Stimulated activated CD8-positive, alpha-beta memory T cell treated with anti-CD3 and anti-CD28 coated beads, Interleukin-2, amount 100 ng/mL, for 48 hours (primary cell): ENCODE results near the gene TBC1D24.
"Not testable (repeated sequence)": the region's sequence is repeated elsewhere in the genome, so short reads cannot be mapped to it uniquely, and the experiment has no call there.

Experiments
- DNase-seq, 2 donors: peaks; one replicate each; pipeline ENCODE4 v3.0.0-alpha.2; 2020; ENCODE audit warnings: low read depth in 2 of 2

The TBC1D24 gene

DNA sequence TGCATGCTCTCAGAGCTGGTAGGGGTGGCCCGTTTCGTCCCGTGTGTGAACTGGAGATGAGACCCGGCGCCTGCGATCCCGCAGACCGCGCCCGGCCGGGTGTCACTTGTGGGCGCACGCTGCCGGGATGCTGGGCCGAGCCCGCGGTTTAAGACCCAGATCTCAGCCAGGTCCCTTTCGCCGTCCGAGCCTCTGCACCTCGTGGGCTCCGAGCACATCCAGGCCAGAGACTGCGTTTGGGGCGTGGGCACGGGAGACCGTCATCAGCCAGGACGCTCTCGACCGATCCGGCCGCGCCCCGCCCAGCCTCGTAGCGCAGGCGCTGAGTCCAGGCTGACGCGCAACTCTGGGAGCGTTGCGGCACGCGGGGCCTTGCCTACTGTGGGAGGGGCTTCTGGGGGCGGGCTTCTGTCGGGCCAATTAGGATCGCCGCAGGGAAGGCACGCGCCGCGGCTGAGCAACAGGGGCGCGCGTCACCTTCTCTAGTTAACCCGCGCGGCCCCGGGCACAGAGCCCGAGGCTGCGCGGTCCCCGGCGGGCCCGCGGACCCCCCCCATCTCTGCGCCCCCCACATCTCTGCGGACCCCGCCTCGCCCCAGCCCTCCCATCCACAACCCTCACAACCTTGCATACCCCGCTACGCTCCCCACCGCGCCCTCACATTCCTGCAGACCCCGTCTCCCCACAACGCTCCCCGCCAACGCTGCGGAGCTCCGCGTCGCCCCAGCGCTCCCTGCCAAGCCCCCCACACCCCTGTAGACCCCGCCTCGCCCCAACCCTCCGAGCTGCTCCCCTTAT is 57.0 kb downstream of the TBC1D24 start:
- peak; percentile 97 to 98 for DNase-seq

DNA sequence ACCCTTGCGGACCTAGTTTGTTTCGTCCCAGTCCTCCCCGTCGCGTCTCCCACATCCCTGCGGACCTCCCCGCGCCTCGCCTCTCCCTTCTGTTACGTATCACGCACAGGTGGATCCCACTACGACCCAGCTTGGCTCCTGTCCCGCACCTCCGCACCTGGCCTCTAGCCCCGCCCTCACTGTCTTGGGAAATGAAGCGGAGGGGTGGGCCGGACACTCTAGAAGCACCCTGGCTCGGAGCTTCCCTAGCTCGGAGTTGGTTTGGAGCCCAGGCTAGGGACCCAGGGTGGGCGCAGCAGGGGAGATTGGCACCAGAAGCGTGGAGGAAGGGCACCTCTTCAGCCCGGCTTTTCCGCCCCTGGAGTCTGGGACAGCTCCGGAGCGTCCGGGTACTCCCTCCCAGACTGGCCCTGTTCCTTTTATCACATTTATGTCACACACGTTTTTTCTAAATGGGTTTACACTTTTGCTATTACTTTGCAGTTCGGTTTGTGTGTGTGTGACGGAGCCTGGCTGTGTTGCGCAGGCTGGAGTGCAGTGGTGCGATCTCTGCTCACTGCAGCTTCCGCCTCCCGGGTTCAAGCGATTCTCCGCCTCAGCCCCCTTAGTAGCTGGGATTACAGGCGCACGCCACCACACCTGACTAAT is 57.7 kb downstream of the TBC1D24 start:
- DNase-seq: peak; percentile 32 to 42

- not testable (repeated sequence) for DNase-seq
Observed at GRCh38 chr16:2533142-2533755, 58.3 kb downstream of the TBC1D24 start.

- DNase-seq: no peak
Observed at GRCh38 chr16:2533912-2534311, 59.0 kb downstream of the TBC1D24 start.

DNA sequence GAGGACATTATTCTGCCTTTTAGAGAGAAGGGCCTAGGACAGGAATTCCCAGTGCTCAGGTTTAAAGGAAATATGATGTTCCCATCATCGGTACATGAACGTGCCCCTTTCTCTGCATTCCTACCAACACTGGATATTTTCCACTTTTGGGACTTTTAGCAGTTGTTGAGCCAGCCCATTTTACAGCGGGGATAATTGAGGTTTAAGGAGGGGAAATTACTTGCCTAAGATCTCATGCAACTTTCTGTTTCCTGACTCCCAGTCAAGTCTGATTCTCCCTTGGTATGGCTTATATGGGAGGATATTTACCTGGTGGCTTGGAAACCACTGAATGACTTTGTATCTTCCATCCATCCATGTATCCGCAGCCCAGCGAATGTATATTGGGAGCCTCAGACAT is 59.4 kb downstream of the TBC1D24 start:
- DNase-seq: not testable (repeated sequence)

GRCh38 chr16:2535625-2536013 is 60.7 kb downstream of the TBC1D24 start:
- no peak for DNase-seq

DNA sequence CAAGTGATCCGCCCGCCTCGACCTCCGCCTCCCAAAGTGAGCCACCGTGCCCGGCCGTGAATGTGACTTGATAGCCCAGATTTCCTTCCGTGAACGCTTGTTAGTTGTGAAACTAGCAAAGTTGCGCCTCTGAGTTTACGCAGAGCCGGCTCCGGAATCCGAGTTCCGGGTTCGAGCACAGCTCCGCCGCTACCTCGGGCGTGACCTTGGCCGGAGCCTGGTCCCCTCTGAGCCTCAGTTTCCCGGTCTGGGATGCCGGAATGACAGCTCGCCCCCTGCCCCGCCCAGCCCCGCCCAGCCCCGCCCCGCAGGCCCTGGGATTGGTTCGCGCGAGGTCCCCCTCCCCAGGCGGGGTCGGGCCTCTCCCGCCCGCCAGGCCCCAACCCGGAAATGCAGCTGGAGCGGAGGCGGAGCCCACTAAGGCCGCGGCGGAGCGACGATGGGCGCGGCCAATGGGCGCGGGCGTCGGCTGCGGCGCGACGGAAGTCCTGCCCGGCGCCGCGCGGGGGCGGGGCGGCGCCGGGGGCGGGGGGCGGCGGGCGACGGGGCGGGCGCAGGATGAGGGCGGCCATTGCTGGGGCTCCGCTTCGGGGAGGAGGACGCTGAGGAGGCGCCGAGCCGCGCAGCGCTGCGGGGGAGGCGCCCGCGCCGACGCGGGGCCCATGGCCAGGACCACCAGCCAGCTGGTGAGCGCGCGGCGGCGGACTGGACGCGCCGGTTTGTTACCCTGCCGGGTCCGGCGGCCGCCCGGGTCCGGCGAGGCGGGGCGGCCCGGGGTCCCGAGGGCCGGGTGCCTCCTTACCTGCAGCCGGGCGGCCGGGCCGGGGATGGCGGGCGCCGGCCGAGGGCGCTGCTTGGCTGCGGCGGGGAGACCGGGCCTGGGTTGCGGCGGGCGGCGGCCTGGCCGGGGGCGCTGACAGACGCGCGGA is 62.8 kb downstream of the TBC1D24 start, which contains the start of gene PDPK1:
TSS of gene PDPK1 (plus strand) at position 571 of the 929 bp plus-strand sequence. CDS start at position 663, 92 bp downstream.
- DNase-seq: peak; percentile 85 to 92

DNA sequence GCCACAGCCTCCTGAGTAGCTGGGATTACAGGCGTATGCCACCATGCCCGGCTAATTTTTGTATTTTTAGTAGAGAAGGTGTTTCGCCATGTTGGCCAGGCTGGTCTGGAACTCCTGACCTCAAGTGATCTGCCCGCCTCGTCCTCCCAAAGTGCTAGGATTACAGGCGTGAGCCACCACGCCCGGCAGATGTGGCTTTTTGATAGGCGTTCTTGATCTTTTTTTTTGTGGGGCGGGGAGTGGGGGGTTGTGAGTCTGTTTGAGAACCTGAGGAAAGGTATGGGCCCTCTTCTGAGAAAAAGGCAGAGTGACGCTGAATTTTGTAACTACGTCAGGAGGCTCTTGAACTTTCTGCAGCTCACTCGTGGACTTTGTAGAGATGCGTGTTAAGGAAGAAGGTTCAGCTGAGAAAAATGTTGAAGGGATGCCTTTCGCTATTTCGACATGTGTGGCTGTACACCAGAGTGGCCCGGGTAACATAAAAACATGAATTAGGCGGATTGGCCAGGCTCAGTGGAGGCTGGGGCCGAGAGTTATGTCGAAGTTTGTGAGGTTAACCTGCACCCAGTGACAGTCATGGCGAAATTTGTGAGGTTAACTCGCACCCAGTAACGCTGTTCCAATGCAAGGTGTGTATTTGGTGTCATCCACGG is 64.4 kb downstream of the TBC1D24 start:
- not testable (repeated sequence) for DNase-seq

- not testable (repeated sequence) for DNase-seq
Observed at GRCh38 chr16:2539845-2540458, 65.0 kb downstream of the TBC1D24 start.

DNA sequence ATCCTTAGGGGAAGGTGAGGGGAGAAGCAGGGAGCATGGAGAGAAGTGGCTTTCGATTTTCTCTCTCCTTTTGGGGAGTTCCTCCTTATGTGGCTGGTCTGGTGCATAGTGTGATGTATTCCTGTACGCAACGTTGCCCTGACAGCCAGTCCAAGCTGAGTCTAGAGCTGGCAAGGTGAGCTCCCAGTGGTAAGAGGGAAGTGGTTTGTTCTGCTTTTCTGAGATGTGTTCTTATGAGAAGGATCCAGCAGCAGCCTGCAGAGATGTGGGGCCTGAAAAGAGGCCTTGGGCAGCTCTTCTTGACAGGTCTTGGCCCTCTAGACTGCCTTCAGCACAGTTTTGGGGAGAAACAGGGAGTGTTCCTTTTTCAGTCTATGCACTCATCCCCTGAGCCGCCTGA is 66.0 kb downstream of the TBC1D24 start:
- not testable (repeated sequence) for DNase-seq

DNA sequence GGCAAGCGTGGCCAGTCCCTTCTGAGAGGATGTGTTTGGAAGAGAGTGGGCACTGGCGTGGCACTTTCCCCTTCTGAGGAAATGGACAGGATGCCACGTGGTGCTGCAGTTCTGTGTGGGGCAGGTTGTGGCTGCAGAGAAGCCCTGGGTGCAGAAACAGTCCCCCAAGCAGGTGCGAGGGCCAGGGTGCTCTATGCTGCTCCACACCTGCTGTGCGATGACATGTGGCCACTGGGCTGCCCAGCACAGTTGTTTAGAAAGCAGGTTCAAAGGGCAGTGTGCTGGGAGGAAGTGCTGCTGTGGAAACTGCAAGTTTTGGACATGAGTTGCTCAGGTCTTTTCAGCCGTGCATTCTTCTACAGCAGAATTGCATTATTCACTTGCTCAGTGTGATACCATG is 66.5 kb downstream of the TBC1D24 start:
- not testable (repeated sequence) for DNase-seq

- DNase-seq: not testable (repeated sequence)
Observed at GRCh38 chr16:2543771-2544170, 68.8 kb downstream of the TBC1D24 start.

DNA sequence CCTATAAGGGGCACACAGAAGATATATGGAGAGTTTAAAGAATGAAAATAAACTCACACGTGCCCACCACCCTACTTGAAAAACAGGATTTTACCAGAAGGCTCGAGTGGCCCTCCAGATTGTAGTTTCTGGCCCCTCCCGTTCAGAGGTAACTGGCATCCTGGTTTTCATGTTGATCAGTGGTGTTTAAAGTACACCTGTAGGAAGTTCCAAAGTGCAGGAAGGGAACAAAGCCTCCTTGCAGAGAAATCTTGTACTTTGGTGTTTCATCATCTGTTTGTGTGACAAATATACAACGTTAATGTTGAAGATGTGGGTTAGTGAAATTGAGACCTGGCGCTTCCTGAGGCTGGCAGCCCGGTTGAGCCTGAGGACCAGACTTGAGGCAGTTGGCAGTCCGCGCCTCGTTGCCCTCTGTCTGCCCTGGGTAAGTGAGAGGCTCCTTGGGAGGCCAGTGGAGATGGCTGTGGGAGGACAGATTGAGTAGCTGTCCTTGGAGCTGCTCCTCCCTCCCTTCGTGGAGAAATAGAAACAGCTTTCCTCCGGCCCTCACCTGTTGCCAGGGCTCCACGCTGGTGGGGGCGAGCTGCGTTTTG is 75.5 kb downstream of the TBC1D24 start:
- DNase-seq: not testable (repeated sequence)

DNA sequence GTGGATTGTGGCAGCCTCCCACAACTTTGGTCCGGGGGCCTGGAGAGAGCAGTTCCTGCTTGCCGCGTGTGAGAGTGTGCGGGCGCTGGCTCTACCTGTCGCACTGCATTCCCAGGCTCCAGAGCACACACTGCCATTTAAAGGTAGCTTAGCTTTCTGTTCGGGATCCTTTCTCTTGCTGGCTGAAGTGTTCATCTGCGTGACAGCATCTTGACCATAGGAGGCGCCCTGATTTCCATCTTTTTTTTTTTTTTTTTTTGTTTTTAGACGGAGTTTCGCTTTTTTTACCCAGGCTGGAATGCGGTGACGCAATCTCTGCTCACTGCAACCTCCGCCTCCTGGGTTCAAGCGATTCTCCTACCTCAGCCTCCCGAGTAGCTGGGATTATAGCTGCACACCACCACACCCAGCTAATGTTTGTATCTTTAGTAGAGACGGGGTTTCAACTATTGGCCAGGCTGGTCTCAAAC is 76.5 kb downstream of the TBC1D24 start:
- not testable (repeated sequence) for DNase-seq

- DNase-seq: not testable (repeated sequence)
Observed at GRCh38 chr16:2554709-2555425, 79.9 kb downstream of the TBC1D24 start.
